HG03571 (cell line): Measurements from ENCODE around the gene LIMS2.

ENCODE experiments used
- ATAC-seq: cut with Tn5 transposase; IDR thresholded peaks from one replicate; pipeline ENCODE4 v1.9.1; 2021; ENCODE audit not compliant: unreplicated experiment

The LIMS2 gene

GRCh38 chr2:127634626-127635379 is 40.5 kb downstream of the LIMS2 start:
- no peak for ATAC-seq

- no peak for ATAC-seq
These were observed 41.2 kb downstream of the LIMS2 start for GRCh38 chr2:127634066-127634617.

- no peak for ATAC-seq
These were observed 41.7 kb downstream of the LIMS2 start for GRCh38 chr2:127633556-127634065.

GRCh38 chr2:127632592-127633489 is 42.5 kb downstream of the LIMS2 start:
- ATAC-seq: no peak

- no peak for ATAC-seq
These were observed 43.2 kb downstream of the LIMS2 start for GRCh38 chr2:127631997-127632581.

- no peak for ATAC-seq
These were observed 43.8 kb downstream of the LIMS2 start for GRCh38 chr2:127631541-127631996.

- ATAC-seq: no peak
These were observed 44.3 kb downstream of the LIMS2 start for GRCh38 chr2:127630864-127631540.

GRCh38 chr2:127630096-127630863 is 45.0 kb downstream of the LIMS2 start:
- no peak for ATAC-seq

- no peak for ATAC-seq
These were observed 45.7 kb downstream of the LIMS2 start for GRCh38 chr2:127629637-127630036.

- ATAC-seq: no peak
These were observed 46.3 kb downstream of the LIMS2 start for GRCh38 chr2:127628767-127629614.

- ATAC-seq: no peak
These were observed 47.4 kb downstream of the LIMS2 start for GRCh38 chr2:127627740-127628571.

- no peak for ATAC-seq
These were observed 48.2 kb downstream of the LIMS2 start for GRCh38 chr2:127626917-127627739.

GRCh38 chr2:127626175-127626574 is 49.2 kb downstream of the LIMS2 start:
- ATAC-seq: no peak

GRCh38 chr2:127625572-127625951 is 49.8 kb downstream of the LIMS2 start:
- no peak for ATAC-seq

GRCh38 chr2:127624756-127625571 is 50.4 kb downstream of the LIMS2 start:
- no peak for ATAC-seq

- ATAC-seq: no peak
These were observed 51.0 kb downstream of the LIMS2 start for GRCh38 chr2:127624320-127624755.
